ENCODE data around the gene KDR. TPM values are rescaled to one million over a fixed set of nuclear protein-coding genes. Genes with fewer than 3 reads are reported as not detected.

Gene KDR
- total and polyA plus RNA-seq, 4 donors, result 6.1 to 39.1 (median 24.6) TPM

- Histone ChIP-seq H3K9me3 (ENCODE audit: control insufficient read depth in 4 of 4, low read length in 3 of 4) (no peaks in the 10 kb centered on the region), H3K4me3 (ENCODE audit: low read depth in 1 of 3, low read length in 3 of 3) (no peak overlapping the region), H3K9ac (ENCODE audit: low read depth in 1 of 2, low read length in 2 of 2) (no peak overlapping the region), H3K27ac (ENCODE audit: low read depth in 1 of 2, low read length in 2 of 2) (no peak overlapping the region), H3K27me3 (ENCODE audit: control insufficient read depth in 4 of 4, insufficient read depth in 4 of 4, low read length in 3 of 4) (peaks cover 0 to 3% (median 0%) of the 10 kb centered on the region in 4 donors), H3K36me3 (ENCODE audit: control insufficient read depth in 4 of 4, insufficient read depth in 3 of 4, low read depth in 1 of 4, low read length in 3 of 4) (no peaks in the 10 kb centered on the region), H3K4me1 (ENCODE audit: control insufficient read depth in 4 of 4, insufficient read depth in 4 of 4, low read length in 3 of 4) (no peaks in the 10 kb centered on the region)
- DNase-seq (ENCODE audit: low spot score), result no peak
- TF ChIP-seq SP1 (IDR thresholded peaks at IDR 0.05) (no peak), HNF4A (conservative IDR thresholded peaks at IDR 0.05) (no peak), FOXA2 (IDR thresholded peaks at IDR 0.05) (no peak), RXRA (IDR thresholded peaks at IDR 0.05) (no peak), ATF3 (IDR thresholded peaks at IDR 0.05) (no peak), GABPA (IDR thresholded peaks at IDR 0.05 in 1 of 2, conservative IDR thresholded peaks at IDR 0.05 in 1 of 2) (no peak), RAD21 (IDR thresholded peaks at IDR 0.05) (no peak), TAF1 (conservative IDR thresholded peaks at IDR 0.05) (no peak), MAX (IDR thresholded peaks at IDR 0.05) (no peak), CTCF (IDR thresholded peaks at IDR 0.05; ENCODE audit: low read depth, low read length, missing input control) (no peak), NR2F2 (IDR thresholded peaks at IDR 0.05) (no peak), YY1 (IDR thresholded peaks at IDR 0.05) (no peak), HNF4G (IDR thresholded peaks at IDR 0.05) (no peak)
- TF ChIP-seq, protein P1, sequence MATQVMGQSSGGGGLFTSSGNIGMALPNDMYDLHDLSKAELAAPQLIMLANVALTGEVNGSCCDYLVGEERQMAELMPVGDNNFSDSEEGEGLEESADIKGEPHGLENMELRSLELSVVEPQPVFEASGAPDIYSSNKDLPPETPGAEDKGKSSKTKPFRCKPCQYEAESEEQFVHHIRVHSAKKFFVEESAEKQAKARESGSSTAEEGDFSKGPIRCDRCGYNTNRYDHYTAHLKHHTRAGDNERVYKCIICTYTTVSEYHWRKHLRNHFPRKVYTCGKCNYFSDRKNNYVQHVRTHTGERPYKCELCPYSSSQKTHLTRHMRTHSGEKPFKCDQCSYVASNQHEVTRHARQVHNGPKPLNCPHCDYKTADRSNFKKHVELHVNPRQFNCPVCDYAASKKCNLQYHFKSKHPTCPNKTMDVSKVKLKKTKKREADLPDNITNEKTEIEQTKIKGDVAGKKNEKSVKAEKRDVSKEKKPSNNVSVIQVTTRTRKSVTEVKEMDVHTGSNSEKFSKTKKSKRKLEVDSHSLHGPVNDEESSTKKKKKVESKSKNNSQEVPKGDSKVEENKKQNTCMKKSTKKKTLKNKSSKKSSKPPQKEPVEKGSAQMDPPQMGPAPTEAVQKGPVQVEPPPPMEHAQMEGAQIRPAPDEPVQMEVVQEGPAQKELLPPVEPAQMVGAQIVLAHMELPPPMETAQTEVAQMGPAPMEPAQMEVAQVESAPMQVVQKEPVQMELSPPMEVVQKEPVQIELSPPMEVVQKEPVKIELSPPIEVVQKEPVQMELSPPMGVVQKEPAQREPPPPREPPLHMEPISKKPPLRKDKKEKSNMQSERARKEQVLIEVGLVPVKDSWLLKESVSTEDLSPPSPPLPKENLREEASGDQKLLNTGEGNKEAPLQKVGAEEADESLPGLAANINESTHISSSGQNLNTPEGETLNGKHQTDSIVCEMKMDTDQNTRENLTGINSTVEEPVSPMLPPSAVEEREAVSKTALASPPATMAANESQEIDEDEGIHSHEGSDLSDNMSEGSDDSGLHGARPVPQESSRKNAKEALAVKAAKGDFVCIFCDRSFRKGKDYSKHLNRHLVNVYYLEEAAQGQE (IDR thresholded peaks at IDR 0.05), result no peak
- WGBS, result 68% methylated on average over 2 of the region's 2 CpGs
Observed at GRCh38 chr4:55077577-55077976, 47.8 kb downstream of the KDR start.

DNA sequence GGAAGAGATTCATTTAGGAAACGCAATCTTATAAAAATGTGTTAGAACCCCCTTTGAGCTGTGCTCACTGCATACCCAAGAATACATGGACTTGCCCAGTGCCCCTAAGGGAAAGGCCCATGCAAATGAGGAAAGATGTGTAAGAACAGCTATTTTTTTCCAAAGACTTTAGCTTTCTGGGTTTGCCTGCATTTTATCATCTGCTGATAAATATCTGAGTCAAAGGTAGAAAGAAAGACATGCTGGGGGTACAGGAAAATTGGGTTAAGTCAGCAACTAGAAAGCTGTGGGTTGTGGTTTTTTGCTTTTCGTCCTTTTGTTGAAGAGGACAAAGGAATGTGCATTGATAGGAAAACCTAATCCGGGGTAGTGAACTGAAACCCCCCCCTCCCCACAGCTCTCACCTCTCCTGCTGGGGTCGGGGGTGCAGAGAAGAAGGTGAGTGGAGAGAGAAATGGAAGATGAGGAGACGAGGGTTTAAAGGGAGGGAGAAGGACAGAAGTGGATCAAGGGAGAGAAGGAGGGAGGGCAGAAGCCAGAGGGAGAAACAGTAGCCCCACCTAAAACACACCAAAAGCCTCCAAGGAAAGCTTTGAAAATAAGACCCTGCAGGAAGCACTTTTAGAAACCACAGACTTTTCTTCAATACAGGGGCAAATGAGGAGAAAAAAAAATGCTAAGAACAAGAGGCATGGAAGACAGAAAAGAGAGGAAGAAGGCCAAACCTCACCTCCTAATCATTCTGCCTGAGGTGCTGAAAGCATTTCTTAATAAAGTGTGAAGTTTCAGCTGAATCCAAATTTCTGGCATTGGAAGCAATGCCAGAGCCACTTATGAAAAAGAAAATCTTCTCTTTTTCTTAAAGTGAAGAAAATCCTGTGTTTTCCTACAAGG, 49.3 kb downstream of the KDR start:
- Histone ChIP-seq H3K4me1 (ENCODE audit: control insufficient read depth in 4 of 4, insufficient read depth in 4 of 4, low read length in 3 of 4) (no peaks in the 10 kb centered on the region), H3K27me3 (ENCODE audit: control insufficient read depth in 4 of 4, insufficient read depth in 4 of 4, low read length in 3 of 4) (peaks cover 0 to 3% (median 0%) of the 10 kb centered on the region in 4 donors), H3K4me3 (ENCODE audit: low read depth in 1 of 3, low read length in 3 of 3) (no peak overlapping the region), H3K36me3 (ENCODE audit: control insufficient read depth in 4 of 4, insufficient read depth in 3 of 4, low read depth in 1 of 4, low read length in 3 of 4) (no peaks in the 10 kb centered on the region), H3K27ac (ENCODE audit: low read depth in 1 of 2, low read length in 2 of 2) (no peak overlapping the region), H3K9ac (ENCODE audit: low read depth in 1 of 2, low read length in 2 of 2) (no peak overlapping the region), H3K9me3 (ENCODE audit: control insufficient read depth in 4 of 4, low read length in 3 of 4) (no peaks in the 10 kb centered on the region)
- no peak for DNase-seq (ENCODE audit: low spot score)
- 32% methylated on average over 5 of the region's 5 CpGs for WGBS
- TF ChIP-seq ZBTB33 (IDR thresholded peaks at IDR 0.05) (no peak), SP1 (IDR thresholded peaks at IDR 0.05) (no peak), MAX (IDR thresholded peaks at IDR 0.05) (no peak), YY1 (IDR thresholded peaks at IDR 0.05) (no peak), NR2F2 (IDR thresholded peaks at IDR 0.05) (no peak), HNF4G (IDR thresholded peaks at IDR 0.05) (no peak), FOXA2 (IDR thresholded peaks at IDR 0.05) (no peak), ATF3 (IDR thresholded peaks at IDR 0.05) (no peak), GABPA (IDR thresholded peaks at IDR 0.05 in 1 of 2, conservative IDR thresholded peaks at IDR 0.05 in 1 of 2) (no peak), RXRA (IDR thresholded peaks at IDR 0.05) (no peak), FOXA1 (IDR thresholded peaks at IDR 0.05) (no peak), HNF4A (conservative IDR thresholded peaks at IDR 0.05) (no peak), EGR1 (IDR thresholded peaks at IDR 0.05; ENCODE audit: low read depth in 2 of 2) (no peak)
- TF ChIP-seq, protein P1 (IDR thresholded peaks at IDR 0.05), result no peak
